Measurements from ENCODE around the gene FAM120B. TPM values are rescaled to one million over a fixed set of nuclear protein-coding genes. Genes with fewer than 3 reads are reported as not detected.
"Not testable (repeated sequence)": the region's sequence is repeated elsewhere in the genome, so short reads cannot be mapped to it uniquely, and the experiment has no call there.

Gene FAM120B, protein sequence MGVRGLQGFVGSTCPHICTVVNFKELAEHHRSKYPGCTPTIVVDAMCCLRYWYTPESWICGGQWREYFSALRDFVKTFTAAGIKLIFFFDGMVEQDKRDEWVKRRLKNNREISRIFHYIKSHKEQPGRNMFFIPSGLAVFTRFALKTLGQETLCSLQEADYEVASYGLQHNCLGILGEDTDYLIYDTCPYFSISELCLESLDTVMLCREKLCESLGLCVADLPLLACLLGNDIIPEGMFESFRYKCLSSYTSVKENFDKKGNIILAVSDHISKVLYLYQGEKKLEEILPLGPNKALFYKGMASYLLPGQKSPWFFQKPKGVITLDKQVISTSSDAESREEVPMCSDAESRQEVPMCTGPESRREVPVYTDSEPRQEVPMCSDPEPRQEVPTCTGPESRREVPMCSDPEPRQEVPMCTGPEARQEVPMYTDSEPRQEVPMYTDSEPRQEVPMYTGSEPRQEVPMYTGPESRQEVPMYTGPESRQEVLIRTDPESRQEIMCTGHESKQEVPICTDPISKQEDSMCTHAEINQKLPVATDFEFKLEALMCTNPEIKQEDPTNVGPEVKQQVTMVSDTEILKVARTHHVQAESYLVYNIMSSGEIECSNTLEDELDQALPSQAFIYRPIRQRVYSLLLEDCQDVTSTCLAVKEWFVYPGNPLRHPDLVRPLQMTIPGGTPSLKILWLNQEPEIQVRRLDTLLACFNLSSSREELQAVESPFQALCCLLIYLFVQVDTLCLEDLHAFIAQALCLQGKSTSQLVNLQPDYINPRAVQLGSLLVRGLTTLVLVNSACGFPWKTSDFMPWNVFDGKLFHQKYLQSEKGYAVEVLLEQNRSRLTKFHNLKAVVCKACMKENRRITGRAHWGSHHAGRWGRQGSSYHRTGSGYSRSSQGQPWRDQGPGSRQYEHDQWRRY
- total RNA-seq, result 10 to 100 TPM; 18.4 to 20.0 TPM

DNA sequence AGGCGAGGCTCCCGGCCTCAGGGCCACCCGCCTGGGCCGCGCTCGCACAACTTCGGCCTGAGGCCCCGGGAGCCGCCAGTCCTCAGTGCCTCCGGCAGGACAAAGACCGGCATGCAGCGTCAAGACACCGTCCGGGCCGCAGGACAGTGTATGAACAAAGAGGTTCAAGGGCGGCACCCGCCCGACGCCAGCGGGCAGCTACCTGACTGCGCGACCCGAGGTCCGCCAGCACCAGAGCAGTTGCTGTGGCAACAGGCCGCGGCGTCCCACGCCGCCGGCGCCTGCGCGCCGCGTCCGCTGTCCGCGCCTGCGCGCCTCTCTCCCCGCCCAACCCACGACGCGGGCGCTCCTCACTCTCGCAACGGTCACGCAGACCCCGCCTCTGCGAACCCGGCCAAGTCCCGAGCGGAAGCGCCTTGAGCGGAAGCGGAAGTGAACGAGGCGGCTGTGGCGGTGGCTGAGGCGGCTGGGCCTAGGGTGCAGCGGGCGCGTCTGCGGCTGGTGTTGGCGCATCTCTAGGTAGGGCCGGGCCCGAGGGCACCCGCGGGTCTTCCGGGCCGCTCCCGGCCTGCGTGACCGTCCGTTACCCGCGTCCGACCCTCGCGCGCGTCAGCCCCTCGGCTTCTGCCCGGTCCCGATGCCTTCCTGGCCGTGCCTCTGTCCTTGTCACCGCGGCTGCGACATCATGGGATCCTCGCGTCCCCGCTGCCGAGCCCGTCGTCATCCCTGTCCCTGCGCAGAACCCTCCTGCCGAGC lies at the start of gene FAM120B:
Gene FAM120B, plus strand, starts transcription at position 435 of the 756 bp plus-strand sequence. CDS start 10,633 bp downstream, outside the sequence.
- peak within 1 kb of the TSS; percentile 96 for H3K4me3 Mint-ChIP-seq
- peaks cover 4% of the 10 kb centered on the region for H3K9me3 Mint-ChIP-seq
- ChIA-PET POLR2A (interaction anchor here (0.6 to 1.3 kb wide), 3 partner anchors 13 to 556 kb away, joined by 3 to 6 read pairs (median 3); partner anchors contain the start of genes DYNLT2 and ERMARD), CTCF (interaction anchor here (0.6 kb wide), 1 partner anchor 16 kb away, joined by 3 read pairs; the partner anchor contains the start of gene DLL1)
- peak within 1 kb of the TSS; percentile 87 for H3K27ac Mint-ChIP-seq
- H3K4me1 Mint-ChIP-seq (ENCODE audit: low read depth), result peaks cover 41% of the 10 kb centered on the region
- intact Hi-C loops (cut with micrococcal nuclease), result loop anchor here (1.0 to 2.0 kb wide), 3 partner anchors 16 to 248 kb away; partner anchors contain the start of gene TBP
- H3K27me3 Mint-ChIP-seq, result peaks cover 12% of the 10 kb centered on the region
- H3K36me3 Mint-ChIP-seq, result peaks cover 8% of the 10 kb centered on the region
- peak; percentile 96 for DNase-seq

DNA sequence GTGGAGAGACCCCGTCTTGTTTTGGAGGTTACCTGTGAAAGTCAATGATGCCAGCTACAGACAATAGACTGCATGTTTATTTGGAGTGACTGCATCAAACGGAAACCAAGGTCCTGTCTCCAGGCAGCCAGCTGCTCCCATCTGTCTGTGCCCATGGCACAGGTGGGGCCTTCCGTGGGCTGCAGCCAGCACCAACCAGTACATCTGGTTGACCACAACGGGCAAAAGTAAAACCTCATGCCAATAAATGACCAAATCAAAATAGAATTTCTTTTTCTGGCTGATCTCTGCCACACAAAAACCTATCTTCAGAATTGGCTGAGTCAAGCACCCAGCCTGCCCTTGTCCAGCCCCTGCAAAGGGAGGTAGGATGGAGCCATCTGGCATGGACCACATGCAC lies 49.2 kb upstream of the FAM120B start:
- no peak overlapping the region for H3K4me3 Mint-ChIP-seq
- intact Hi-C loops (cut with micrococcal nuclease), result no loop called here
- no peak for DNase-seq
- no peaks in the 10 kb centered on the region for H3K36me3 Mint-ChIP-seq
- CTCF ChIA-PET, result no interaction called here
- POLR2A ChIA-PET, result no interaction called here
- H3K9me3 Mint-ChIP-seq, result no peaks in the 10 kb centered on the region
- no peaks in the 10 kb centered on the region for H3K4me1 Mint-ChIP-seq (ENCODE audit: low read depth)
- no peak overlapping the region for H3K27ac Mint-ChIP-seq
- H3K27me3 Mint-ChIP-seq, result peaks cover 2% of the 10 kb centered on the region

DNA sequence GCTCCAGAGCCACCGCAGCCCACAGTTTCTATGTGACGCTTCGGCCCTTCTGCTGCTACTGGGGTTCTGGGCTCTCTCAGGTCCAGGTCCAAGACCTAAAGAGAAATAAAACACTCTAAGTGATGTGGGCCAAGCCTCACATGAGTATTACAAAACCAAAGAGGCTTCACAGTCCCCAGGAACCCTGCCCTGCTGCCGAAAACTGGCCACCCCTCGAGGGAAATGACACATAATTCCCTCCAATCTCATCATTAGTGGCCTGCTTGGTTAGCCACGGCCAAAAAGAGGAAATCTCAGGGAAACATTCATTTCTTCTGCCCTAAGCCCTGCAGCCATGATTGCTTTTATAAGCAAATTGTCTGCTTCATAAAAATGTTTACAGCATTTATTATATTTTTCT lies 48.2 kb upstream of the FAM120B start:
- POLR2A ChIA-PET, result no interaction called here
- peaks cover 6% of the 10 kb centered on the region for H3K27me3 Mint-ChIP-seq
- H3K4me1 Mint-ChIP-seq (ENCODE audit: low read depth), result no peaks in the 10 kb centered on the region
- no peak for DNase-seq
- H3K27ac Mint-ChIP-seq, result no peak overlapping the region
- no peaks in the 10 kb centered on the region for H3K9me3 Mint-ChIP-seq
- H3K36me3 Mint-ChIP-seq, result no peaks in the 10 kb centered on the region
- CTCF ChIA-PET, result no interaction called here
- H3K4me3 Mint-ChIP-seq, result no peak overlapping the region
- intact Hi-C loops (cut with micrococcal nuclease), result no loop called here

- CTCF ChIA-PET, result no interaction called here
Measured at GRCh38 chr6:170259278-170259677, 47.3 kb upstream of the FAM120B start.

DNA sequence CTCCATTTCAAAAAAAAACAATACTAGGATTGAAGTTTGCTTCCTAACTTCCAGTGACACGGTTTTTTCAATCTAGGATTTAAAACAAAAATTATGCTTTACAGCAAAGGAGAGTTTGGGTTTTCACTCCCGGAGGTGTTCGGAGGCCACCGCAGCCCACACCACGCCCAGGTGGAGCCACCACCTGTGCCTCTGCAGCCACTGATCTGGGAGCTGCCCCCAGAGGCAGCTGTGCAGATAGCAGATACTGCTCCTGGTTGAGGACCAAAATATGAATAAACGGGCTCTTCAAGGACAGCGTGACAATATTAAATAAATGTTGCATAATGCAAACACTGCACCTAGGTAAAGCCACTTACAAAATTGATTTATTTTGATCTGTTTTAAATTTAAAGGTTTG lies 45.9 kb upstream of the FAM120B start:
- POLR2A ChIA-PET, result no interaction called here
- Mint-ChIP-seq H3K4me3 (no peak overlapping the region), H3K9me3 (no peaks in the 10 kb centered on the region), H3K27me3 (peaks cover 6% of the 10 kb centered on the region), H3K27ac (no peak overlapping the region), H3K4me1 (ENCODE audit: low read depth) (no peaks in the 10 kb centered on the region), H3K36me3 (no peaks in the 10 kb centered on the region)
- DNase-seq, result no peak
- intact Hi-C loops (cut with micrococcal nuclease), result no loop called here
- CTCF ChIA-PET, result interaction anchor here (0.7 kb wide), 1 partner anchor 30 kb away, joined by 5 read pairs; no protein-coding TSS in a partner anchor

More at GRCh38 chr6:170259278-170259677, 47.3 kb upstream of the FAM120B start:
- no peak overlapping the region for H3K4me3 Mint-ChIP-seq
- H3K36me3 Mint-ChIP-seq, result no peaks in the 10 kb centered on the region
- POLR2A ChIA-PET, result no interaction called here
- H3K27me3 Mint-ChIP-seq, result peaks cover 6% of the 10 kb centered on the region
- H3K27ac Mint-ChIP-seq, result no peak overlapping the region
- intact Hi-C loops (cut with micrococcal nuclease), result no loop called here
- DNase-seq, result no peak
- no peaks in the 10 kb centered on the region for H3K9me3 Mint-ChIP-seq
- H3K4me1 Mint-ChIP-seq (ENCODE audit: low read depth), result no peaks in the 10 kb centered on the region

GRCh38 chr6:170261643-170262488 lies 44.7 kb upstream of the FAM120B start:
- no peak for DNase-seq
- POLR2A ChIA-PET, result no interaction called here
- Mint-ChIP-seq H3K36me3 (no peaks in the 10 kb centered on the region), H3K9me3 (no peaks in the 10 kb centered on the region), H3K4me1 (ENCODE audit: low read depth) (no peaks in the 10 kb centered on the region), H3K27me3 (peaks cover 6% of the 10 kb centered on the region), H3K27ac (no peak overlapping the region), H3K4me3 (no peak overlapping the region)
- CTCF ChIA-PET, result no interaction called here
- intact Hi-C loops (cut with micrococcal nuclease), result no loop called here

DNA sequence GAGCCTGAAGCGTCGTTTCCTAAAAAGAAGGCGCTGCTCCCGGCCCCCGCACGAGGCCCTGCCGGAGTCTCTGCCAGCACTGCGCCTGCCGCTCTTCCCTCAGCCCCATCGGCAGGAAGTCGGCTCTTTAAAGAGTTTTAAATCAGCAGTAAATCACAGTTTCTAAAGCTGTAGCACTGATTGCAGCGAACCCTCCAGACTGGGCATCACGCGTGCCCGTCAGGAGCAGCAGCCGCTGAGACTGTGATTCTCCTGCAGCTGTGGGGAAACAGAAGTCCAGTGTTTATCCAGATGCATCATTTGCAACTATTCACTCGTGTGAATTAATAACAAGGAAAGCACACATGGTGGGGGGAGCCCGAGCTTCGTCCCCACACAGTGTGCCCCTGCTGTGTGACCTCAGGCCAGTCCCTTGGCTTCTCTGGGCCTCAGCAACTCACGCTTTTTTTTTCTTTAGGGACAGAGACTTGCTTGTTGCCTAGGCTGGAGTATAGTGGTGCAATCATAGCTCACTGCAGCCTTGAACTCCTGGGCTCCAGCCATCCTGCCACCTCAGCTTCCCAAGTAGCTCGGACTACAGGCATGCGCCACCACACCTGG lies 44.0 kb upstream of the FAM120B start:
- no peaks in the 10 kb centered on the region for H3K9me3 Mint-ChIP-seq
- POLR2A ChIA-PET, result no interaction called here

DNA sequence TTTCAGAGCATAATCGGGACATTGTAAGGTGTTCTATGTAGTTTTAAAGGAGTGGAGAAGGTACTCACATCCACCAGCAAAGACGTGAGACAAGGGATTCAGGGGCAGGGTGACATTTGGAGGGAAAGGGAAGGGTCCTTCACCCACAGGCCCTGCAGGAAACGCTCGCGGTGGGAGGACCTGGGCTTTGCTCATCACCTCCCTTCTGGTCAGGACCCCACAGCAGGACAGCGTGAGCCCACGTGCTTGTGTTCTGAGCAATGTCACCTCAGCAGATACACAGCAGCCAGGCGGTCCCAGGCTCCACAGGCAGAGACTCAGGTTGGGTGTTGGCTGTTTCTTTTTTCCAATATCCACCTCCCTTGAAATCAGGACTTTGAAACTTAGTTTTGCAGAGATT lies 43.1 kb upstream of the FAM120B start:
- no peak overlapping the region for H3K27ac Mint-ChIP-seq

More for the DNA sequence above, 44.0 kb upstream of the FAM120B start:
- peaks cover 6% of the 10 kb centered on the region for H3K27me3 Mint-ChIP-seq
- CTCF ChIA-PET, result no interaction called here
- no peaks in the 10 kb centered on the region for H3K4me1 Mint-ChIP-seq (ENCODE audit: low read depth)
- H3K36me3 Mint-ChIP-seq, result no peaks in the 10 kb centered on the region
- no peak overlapping the region for H3K4me3 Mint-ChIP-seq
- no peak overlapping the region for H3K27ac Mint-ChIP-seq
- intact Hi-C loops (cut with micrococcal nuclease), result no loop called here
- DNase-seq, result no peak

DNA sequence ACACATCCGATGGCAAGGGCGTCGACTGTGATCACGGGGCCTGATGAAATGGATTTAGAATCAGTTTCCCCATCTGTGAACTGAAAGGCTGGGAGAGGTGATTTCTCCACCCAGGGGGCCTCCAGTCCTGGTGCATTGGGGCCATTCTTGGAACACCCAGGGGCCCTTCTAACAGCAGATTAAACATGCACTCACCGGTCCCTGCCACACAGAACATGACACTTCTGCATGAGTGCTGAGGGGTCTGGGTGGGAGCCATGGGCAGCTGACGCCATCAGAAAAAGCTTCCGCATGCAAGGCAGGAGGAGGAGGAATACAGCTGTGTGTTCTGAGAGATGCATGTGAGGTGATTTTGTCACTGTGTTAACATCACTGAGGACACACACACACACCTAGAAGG lies 42.5 kb upstream of the FAM120B start:
- H3K27me3 Mint-ChIP-seq, result peaks cover 6% of the 10 kb centered on the region
- H3K27ac Mint-ChIP-seq, result no peak overlapping the region
- no peak for DNase-seq
- intact Hi-C loops (cut with micrococcal nuclease), result no loop called here
- H3K4me1 Mint-ChIP-seq (ENCODE audit: low read depth), result no peaks in the 10 kb centered on the region
- ChIA-PET POLR2A (no interaction called here), CTCF (no interaction called here)
- H3K4me3 Mint-ChIP-seq, result no peak overlapping the region
- H3K9me3 Mint-ChIP-seq, result no peaks in the 10 kb centered on the region
- H3K36me3 Mint-ChIP-seq, result no peaks in the 10 kb centered on the region

More for the DNA sequence above, 43.1 kb upstream of the FAM120B start:
- DNase-seq, result no peak
- Mint-ChIP-seq H3K27me3 (peaks cover 6% of the 10 kb centered on the region), H3K36me3 (no peaks in the 10 kb centered on the region), H3K4me3 (no peak overlapping the region), H3K9me3 (no peaks in the 10 kb centered on the region), H3K4me1 (ENCODE audit: low read depth) (no peaks in the 10 kb centered on the region)
- intact Hi-C loops (cut with micrococcal nuclease), result no loop called here
- ChIA-PET POLR2A (no interaction called here), CTCF (no interaction called here)

DNA sequence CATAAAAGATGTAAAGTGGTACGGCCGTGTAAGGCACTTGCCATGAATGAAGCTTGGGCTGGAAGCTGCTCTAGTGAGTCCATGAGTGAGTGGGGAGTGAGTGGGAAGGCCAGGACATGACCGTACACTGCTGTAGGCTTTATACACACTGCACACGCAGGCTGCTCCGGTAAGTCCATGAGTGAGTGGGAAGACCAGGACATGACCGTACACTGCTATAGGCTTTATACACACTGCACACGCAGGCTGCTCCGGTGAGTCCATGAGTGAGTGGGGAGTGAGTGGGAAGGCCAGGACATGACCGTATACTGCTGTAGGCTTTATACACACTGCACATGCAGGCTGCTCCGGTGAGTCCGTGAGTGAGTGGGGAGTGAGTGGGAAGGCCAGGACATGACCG lies 41.9 kb upstream of the FAM120B start:
- H3K36me3 Mint-ChIP-seq; intact Hi-C loops (cut with micrococcal nuclease): not testable (repeated sequence)

DNA sequence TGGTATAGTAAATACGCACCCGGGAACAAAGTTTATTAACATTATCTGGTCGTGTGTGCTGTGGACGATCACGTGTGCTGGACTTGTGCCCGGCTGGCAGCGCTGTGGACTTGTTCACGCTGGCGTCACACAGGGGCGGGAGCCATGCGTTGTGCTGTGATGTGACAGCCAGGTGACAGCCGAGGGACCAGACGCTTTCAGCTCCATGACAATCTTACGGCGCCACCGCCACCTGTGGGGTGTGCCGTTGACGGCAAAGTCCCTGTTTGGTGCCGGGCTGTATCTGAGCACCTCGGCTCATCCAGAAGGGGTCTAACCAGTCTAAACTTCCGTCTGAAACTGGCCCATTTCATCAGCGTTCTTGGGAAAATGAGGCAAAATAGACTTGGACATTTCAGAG lies 40.9 kb upstream of the FAM120B start:
- intact Hi-C loops (cut with micrococcal nuclease), result no loop called here
- CTCF ChIA-PET, result no interaction called here
- H3K9me3 Mint-ChIP-seq, result no peaks in the 10 kb centered on the region

More for the DNA sequence above, 41.9 kb upstream of the FAM120B start:
- H3K27me3 Mint-ChIP-seq; H3K4me1 Mint-ChIP-seq (ENCODE audit: low read depth); H3K9me3 Mint-ChIP-seq; H3K4me3 Mint-ChIP-seq; H3K27ac Mint-ChIP-seq; DNase-seq; CTCF ChIA-PET: not testable (repeated sequence)
- POLR2A ChIA-PET, result interaction anchor here (0.6 kb wide), 1 partner anchor 67 kb away, joined by 8 read pairs; no protein-coding TSS in a partner anchor

More for the DNA sequence above, 40.9 kb upstream of the FAM120B start:
- POLR2A ChIA-PET, result interaction anchor here (0.6 kb wide), 1 partner anchor 66 kb away, joined by 8 read pairs; no protein-coding TSS in a partner anchor
- DNase-seq, result no peak
- Mint-ChIP-seq H3K36me3 (no peaks in the 10 kb centered on the region), H3K27me3 (peaks cover 5% of the 10 kb centered on the region), H3K4me3 (no peak overlapping the region), H3K4me1 (ENCODE audit: low read depth) (no peaks in the 10 kb centered on the region), H3K27ac (no peak overlapping the region)

All from activated CD4-positive, alpha-beta memory T cell treated with anti-CD3 and anti-CD28 coated beads for 36 hours (primary cell).